Endodermal cell (in vitro differentiated cells): ENCODE results near the gene CTIF. TPM values are rescaled to one million over a fixed set of nuclear protein-coding genes. Genes with fewer than 3 reads are reported as not detected.

Experiments
- DNase-seq: peaks from one replicate; pipeline ENCODE4 v3.0.0-alpha.2; 2017
- H3K27ac ChIP-seq: 2 replicates; pipeline ENCODE4 v1.5.1; 2013; ENCODE audit warnings: mild to moderate bottlenecking, low read depth, low read length, moderate library complexity
- H3K27me3 ChIP-seq: 2 replicates; pipeline ENCODE4 v1.6.1; 2013; ENCODE audit warnings: mild to moderate bottlenecking, low read length, moderate library complexity; ENCODE audit not compliant: insufficient read depth, control insufficient read depth, poor library complexity, severe bottlenecking
- H3K36me3 ChIP-seq: 2 replicates; pipeline ENCODE4 v1.7.0; 2013; ENCODE audit warnings: mild to moderate bottlenecking, low read length, moderate library complexity; ENCODE audit not compliant: control insufficient read depth, insufficient read depth
- H3K4me1 ChIP-seq: one replicate; pipeline ENCODE4 v1.7.0; 2013; ENCODE audit warnings: low read length; ENCODE audit not compliant: control insufficient read depth, insufficient read depth
- H3K4me3 ChIP-seq: 2 replicates; pipeline ENCODE4 v1.5.1; 2013; ENCODE audit warnings: mild to moderate bottlenecking, low read length, moderate library complexity
- H3K9ac ChIP-seq: 2 replicates; pipeline ENCODE4 v1.6.1; 2013; ENCODE audit warnings: mild to moderate bottlenecking, low read length, moderate library complexity; ENCODE audit not compliant: poor library complexity, severe bottlenecking; ENCODE audit errors: extremely low read depth
- H3K9me3 ChIP-seq: 2 replicates; pipeline ENCODE4 v1.6.1; 2013; ENCODE audit warnings: mild to moderate bottlenecking, low read length, moderate library complexity; ENCODE audit not compliant: control insufficient read depth
- H3K27ac Mint-ChIP-seq: 2 replicates; pipeline ENCODE4 v1.8.0; 2020; ENCODE audit warnings: mixed read lengths
- H3K27me3 Mint-ChIP-seq: 2 replicates; pipeline ENCODE4 v1.8.0; 2021; ENCODE audit warnings: mild to moderate bottlenecking, mixed read lengths; ENCODE audit not compliant: insufficient read depth
- H3K36me3 Mint-ChIP-seq: 2 replicates; pipeline ENCODE4 v1.8.0; 2020; ENCODE audit warnings: low read depth, mixed read lengths
- H3K4me1 Mint-ChIP-seq: 2 replicates; pipeline ENCODE4 v1.8.0; 2020; ENCODE audit warnings: mixed read lengths
- H3K4me3 Mint-ChIP-seq: 2 replicates; pipeline ENCODE4 v1.8.0; 2020; ENCODE audit warnings: mild to moderate bottlenecking, moderate library complexity, mixed read lengths
- H3K9me3 Mint-ChIP-seq: 2 replicates; pipeline ENCODE4 v1.8.0; 2020; ENCODE audit warnings: mild to moderate bottlenecking, mixed read lengths
- CTCF ChIP-seq: fragments of 200-600 bp; sonication (generic); conservative IDR thresholded peaks from 2 replicates; pipeline ENCODE4 v1.5.0; 2021; ENCODE audit warnings: antibody characterized with exemption, mild to moderate bottlenecking
- WGBS, 2 experiments: methylation state at CpG; one replicate each; pipeline versions ENCODE4 v1.1.5 to v1.1.7; 2013; ENCODE audit warnings: missing lambda C conversion rate in 2 of 2, mixed read lengths in 1 of 2; ENCODE audit not compliant: insufficient coverage in 1 of 2, insufficient read length in 1 of 2; 5-methylcytosine and 5-hydroxymethylcytosine counted together
- total RNA-seq, 2 donors: library from RNA; stranded (reverse); fragmentation: NEBNext Ultra II Directional in 1 of 2; extraction: Animal tissue kit (Norgen Biotek cat#: 25700) in 1 of 2; gene quantifications; 2 replicates in 1 of 2; 3 replicates in 1 of 2; pipeline ENCODE4 v1.2.1, GENCODE V29; 2021

Gene CTIF
- total RNA-seq, 2 donors from 2014 or later: 33.8 to 41.6 TPM

DNA sequence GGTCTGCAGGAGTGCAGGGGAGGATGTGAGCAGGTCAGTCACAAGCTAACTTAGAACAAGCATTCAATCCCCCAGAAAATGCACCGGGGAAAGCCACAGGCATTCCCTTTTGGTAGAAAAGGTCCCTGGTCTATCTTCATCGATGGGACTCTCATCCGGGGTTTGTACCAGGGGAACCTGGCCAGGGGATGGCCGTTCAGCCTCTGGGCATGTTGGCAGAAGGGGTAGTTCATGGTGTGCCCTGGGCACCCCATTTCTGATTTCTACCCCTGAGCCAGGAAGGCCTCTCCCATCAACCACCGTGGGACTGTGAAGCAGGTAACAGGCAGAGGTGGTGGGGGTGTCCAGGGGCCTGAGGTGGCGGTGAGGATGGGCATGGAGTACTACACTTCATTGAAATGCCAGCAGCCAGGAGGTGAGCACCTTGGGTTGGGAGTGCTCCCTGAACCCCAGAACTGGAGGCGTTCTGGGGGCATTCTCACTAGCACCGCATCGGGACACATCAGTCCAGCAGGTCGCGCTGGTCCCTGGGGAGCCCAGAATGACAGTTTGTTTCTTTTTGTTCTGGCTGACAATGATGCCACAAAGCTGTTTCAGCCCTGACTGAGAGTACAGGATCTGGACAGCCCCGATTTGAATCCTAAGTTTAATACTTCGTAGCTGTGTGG, 239.6 kb downstream of the CTIF start:
- no peaks in the 10 kb centered on the region for H3K9me3 ChIP-seq
- DNase-seq: no peak
- no peak overlapping the region for H3K27ac Mint-ChIP-seq

DNA sequence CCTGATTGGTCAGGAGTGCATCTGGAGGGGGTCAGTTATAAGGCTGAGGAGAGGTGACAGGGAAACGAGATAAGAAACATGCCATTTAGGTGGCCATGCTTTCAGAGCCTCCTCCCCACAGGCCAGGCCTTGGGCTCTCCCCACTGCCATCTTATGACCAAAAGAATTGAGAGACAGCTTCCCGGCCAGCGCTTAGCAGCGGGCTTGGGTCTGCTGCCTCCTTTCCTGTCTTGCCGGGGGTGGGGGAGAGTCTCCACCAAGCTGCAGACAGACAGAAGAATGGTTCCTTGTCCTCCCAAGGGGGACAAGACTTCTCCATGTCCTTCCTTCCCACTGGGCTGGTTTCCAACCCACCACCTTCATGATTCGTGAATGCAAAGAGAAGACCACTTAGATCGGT, 240.6 kb downstream of the CTIF start:
- Mint-ChIP-seq H3K9me3 (no peaks in the 10 kb centered on the region), H3K27me3 (no peaks in the 10 kb centered on the region), H3K36me3 (no peaks in the 10 kb centered on the region), H3K4me3 (no peak overlapping the region), H3K4me1 (peaks cover 38% of the 10 kb centered on the region), H3K27ac (no peak overlapping the region)
- Histone ChIP-seq H3K4me1 (peaks cover 17% of the 10 kb centered on the region), H3K9me3 (no peaks in the 10 kb centered on the region), H3K36me3 (peaks cover 12% of the 10 kb centered on the region), H3K9ac (no peak overlapping the region), H3K27ac (peak overlapping the region; percentile 98), H3K27me3 (no peaks in the 10 kb centered on the region), H3K4me3 (no peak overlapping the region)
- DNase-seq: no peak
- TF ChIP-seq CTCF: no peak
- WGBS, 2 experiments: 92 to 94% methylated on average over 4 to 7 of the region's 7 CpGs

More for the DNA sequence above, 239.6 kb downstream of the CTIF start:
- H3K9ac ChIP-seq: no peak overlapping the region
- peaks cover 12% of the 10 kb centered on the region for H3K36me3 ChIP-seq
- Mint-ChIP-seq H3K4me1 (peaks cover 34% of the 10 kb centered on the region), H3K36me3 (no peaks in the 10 kb centered on the region), H3K9me3 (no peaks in the 10 kb centered on the region), H3K27me3 (no peaks in the 10 kb centered on the region), H3K4me3 (no peak overlapping the region)
- no peak overlapping the region for H3K27ac ChIP-seq
- TF ChIP-seq CTCF: no peak
- peaks cover 17% of the 10 kb centered on the region for H3K4me1 ChIP-seq
- no peaks in the 10 kb centered on the region for H3K27me3 ChIP-seq
- no peak overlapping the region for H3K4me3 ChIP-seq
- WGBS, 2 experiments: 93 to 96% methylated on average over 11 to 13 of the region's 13 CpGs

DNA sequence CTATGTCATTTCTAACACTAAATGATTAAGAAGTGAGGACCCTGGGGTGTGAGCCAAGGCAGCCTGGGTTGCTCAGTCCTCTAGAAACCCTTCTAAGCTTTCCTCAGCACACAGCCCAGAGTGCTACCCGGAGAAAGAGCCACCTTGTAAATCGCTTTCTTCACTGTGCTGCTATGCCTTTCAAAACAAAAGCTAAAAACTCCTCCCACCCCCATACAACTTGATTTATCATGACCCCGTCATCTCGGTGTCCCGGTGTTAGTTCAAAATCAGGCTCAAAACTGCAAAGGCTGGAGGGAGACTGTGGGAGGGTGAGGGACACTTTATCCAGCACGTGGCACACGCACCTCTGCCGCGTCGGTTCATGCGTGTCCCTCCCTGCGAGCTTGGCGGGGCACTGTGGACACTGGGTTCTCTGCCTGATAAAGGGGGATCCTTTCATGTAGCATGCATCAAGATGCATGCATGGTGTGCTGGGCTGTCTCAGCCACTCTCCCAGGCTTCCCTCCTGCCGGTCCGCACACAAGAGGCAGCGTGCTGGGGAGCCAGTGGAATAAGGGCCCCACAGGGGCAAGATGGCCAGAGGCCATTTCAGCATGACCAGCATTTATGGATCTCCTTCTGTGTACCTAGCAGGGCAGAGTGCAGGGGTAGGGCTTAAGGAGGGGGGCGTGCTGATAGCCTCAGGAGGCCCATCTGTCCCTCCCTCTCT, 241.5 kb downstream of the CTIF start:
- Mint-ChIP-seq H3K27me3 (no peaks in the 10 kb centered on the region), H3K27ac (no peak overlapping the region)
- WGBS, 2 experiments: 84 to 90% methylated on average over 9 to 17 of the region's 17 CpGs

More for the DNA sequence above, 241.5 kb downstream of the CTIF start:
- H3K9ac ChIP-seq: no peak overlapping the region
- Mint-ChIP-seq H3K4me3 (no peak overlapping the region), H3K36me3 (no peaks in the 10 kb centered on the region), H3K4me1 (peaks cover 38% of the 10 kb centered on the region), H3K9me3 (no peaks in the 10 kb centered on the region)
- H3K4me1 ChIP-seq: peaks cover 17% of the 10 kb centered on the region
- TF ChIP-seq CTCF: no peak
- peaks cover 12% of the 10 kb centered on the region for H3K36me3 ChIP-seq
- no peaks in the 10 kb centered on the region for H3K9me3 ChIP-seq
- no peak for DNase-seq
- no peak overlapping the region for H3K4me3 ChIP-seq
- H3K27me3 ChIP-seq: no peaks in the 10 kb centered on the region
- peak overlapping the region; percentile 98 for H3K27ac ChIP-seq
